RWPE1 (cell line): ENCODE results near the gene PRAMEF2.
"Not testable (repeated sequence)": the region's sequence is repeated elsewhere in the genome, so short reads cannot be mapped to it uniquely, and the experiment has no call there.

Experiments
- CTCF ChIA-PET: fragments of 350-600 bp; sonication (Branson Sonifier 250); formaldehyde crosslinking; extraction: SDS; loops from one replicate; lab custom pipeline; 2021; lab: Yijun Ruan, JAX
- POLR2A ChIA-PET: fragments of 400-600 bp; formaldehyde crosslinking; extraction: SDS; loops from one replicate; lab custom pipeline; 2020; ENCODE audit warnings: antibody characterized with exemption; ENCODE audit not compliant: low non-redundant PET; lab: Yijun Ruan, JAX
- DNase-seq: peaks from one replicate; pipeline ENCODE4 v3.0.0; 2012; ENCODE audit warnings: low spot score
- H3K27ac ChIP-seq: fragments of 450-650 bp; 2 replicates; pipeline ENCODE4 v1.5.1; 2017

PRAMEF2 gene

GRCh38 chr1:12898170-12898569 lies 41.3 kb downstream of the PRAMEF2 start, which contains the start of gene PRAMEF10:
PRAMEF10 (minus strand) TSS chr1:12898270; CDS start chr1:12895847, 2,423 bp downstream.
- H3K27ac ChIP-seq, CTCF ChIA-PET, DNase-seq, POLR2A ChIA-PET: not testable (repeated sequence)

- CTCF ChIA-PET, H3K27ac ChIP-seq, POLR2A ChIA-PET, DNase-seq: not testable (repeated sequence)
Observed at GRCh38 chr1:12899186-12899585, 42.3 kb downstream of the PRAMEF2 start.

- POLR2A ChIA-PET, CTCF ChIA-PET, DNase-seq, H3K27ac ChIP-seq: not testable (repeated sequence)
Observed at GRCh38 chr1:12903793-12904572, 47.1 kb downstream of the PRAMEF2 start.
